COLO668 (cell line): ENCODE results near the gene SEC14L1.
A peak's percentile ranks its signal among the peaks of the same experiment; 100 is the strongest.

Experiments used
- DNase-seq: peaks from one replicate; lab custom pipeline; 2025; ENCODE audit not compliant: unreplicated experiment; lab: John Stamatoyannopoulos, UW

The SEC14L1 gene

DNA sequence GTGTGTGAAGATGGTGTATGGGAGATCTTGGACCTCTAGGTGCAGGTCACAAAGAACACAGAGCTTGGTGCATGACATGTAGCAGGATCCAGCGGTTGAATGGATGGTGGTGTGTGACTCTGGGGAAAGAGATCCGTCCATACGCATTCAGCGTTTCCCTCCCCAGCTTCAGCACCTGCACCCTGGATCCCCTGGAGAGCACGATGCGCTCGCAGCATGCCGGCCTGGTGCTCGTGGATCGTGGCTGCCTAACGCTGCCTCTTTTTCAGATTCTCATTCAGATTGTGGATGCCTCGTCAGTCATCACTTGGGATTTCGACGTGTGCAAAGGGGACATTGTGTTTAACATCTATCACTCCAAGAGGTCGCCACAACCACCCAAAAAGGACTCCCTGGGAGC, 70.9 kb downstream of the SEC14L1 start:
- DNase-seq: no peak

- DNase-seq: no peak
These were observed 71.5 kb downstream of the SEC14L1 start for GRCh38 chr17:77212081-77212832.

- DNase-seq: no peak
These were observed 72.3 kb downstream of the SEC14L1 start for GRCh38 chr17:77212833-77213777.

GRCh38 chr17:77213778-77214132, 73.0 kb downstream of the SEC14L1 start:
- no peak for DNase-seq

DNA sequence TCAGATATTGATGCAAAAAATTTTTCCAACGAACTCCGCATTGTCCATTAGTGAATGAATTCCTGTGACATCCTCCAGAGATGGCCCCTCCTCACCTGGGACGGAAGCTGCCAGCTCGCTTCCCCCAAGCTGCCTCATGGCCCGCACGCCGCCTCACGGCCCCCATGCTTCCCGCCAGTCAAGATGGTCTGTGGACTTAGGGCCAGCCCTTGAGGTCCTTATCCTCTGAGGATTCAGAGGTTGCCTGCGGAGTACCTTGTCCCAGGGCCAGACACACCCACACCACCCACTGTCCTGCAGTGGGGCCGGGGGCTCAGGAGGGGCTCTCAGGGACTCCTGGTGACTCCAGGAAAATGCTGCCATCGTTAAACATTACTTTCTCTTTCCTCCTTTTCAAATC, 73.6 kb downstream of the SEC14L1 start:
- no peak for DNase-seq

DNA sequence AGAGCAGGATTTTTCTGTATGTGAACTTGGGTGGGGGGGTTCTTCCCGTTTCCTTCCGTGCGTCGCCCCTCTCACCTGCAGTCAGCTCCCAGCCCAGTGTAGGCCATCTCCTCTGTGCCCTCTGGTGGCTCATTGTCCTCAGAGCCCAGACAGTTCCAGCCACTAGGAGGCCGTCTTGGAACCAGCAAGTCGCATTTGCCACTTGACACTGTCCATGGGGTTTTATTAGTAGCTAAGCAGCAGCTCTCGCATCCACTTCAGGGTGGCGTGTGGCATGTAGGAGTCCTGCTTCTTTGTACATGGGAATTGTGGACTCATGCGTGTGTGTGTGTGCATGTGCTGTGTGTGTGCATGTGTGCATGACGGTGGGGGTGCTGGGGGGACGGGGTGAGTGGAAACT, 74.0 kb downstream of the SEC14L1 start:
- DNase-seq: peak; percentile 25

GRCh38 chr17:77215281-77215680, 74.5 kb downstream of the SEC14L1 start:
- no peak for DNase-seq

GRCh38 chr17:77216486-77216885, 75.7 kb downstream of the SEC14L1 start:
- DNase-seq: no peak

DNA sequence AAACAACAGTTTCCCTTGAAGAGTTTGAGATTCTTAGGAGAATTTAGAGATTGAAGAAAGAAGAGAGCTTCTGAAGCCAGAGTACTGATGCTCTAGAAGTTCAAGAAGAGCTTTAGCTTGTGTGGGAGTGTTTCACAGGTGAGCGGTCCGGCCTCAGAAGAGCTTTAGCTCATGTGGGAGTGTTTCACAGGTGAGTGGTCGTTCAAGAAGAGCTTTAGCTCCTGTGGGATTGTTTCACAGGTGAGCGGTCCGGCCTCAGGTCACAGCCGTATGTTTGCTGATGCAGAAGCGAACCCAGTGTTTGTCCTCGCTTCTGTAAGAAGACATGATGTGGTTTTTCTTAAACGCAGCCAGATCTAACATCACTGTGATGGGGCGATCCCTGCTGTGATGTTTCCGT, 76.4 kb downstream of the SEC14L1 start:
- no peak for DNase-seq

DNA sequence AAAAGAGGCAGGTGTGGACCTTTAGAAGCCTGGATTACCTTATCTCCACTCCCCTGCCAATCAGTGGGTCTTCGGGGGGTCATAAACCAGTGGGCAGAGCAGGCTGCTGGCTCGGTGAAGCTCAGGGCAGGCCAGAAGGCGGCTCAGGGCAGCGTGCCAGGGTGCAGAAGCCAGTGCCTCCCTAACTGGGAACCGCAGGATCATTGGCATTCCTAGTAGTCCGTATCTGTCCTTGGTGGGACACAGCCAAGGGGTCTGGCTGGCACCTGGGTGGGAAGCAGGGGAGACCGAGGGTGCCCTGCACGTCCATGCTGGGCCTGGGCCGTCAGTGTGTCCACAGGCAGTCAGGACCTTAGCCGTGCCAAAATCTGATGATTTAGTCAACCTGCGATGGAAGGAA, 76.8 kb downstream of the SEC14L1 start:
- DNase-seq: no peak

DNA sequence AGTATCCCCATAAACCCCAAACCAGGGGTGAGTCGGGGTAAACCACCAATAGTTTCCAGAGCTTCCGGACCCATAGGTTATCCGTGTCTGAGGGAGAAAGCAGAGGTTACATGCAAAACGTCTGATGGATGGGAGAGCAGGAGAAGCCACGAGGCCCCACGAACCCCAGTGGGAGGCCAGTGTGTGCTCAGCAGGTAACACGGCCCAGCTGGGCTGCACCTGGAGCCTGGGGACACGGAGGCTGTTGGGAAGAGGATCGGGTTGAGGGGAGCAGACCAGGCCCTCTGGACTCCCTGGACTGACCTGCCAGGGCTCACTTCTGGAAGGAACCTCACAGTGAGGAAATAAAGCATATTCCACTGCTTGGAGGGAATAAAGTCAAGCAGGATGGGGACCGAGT, 78.1 kb downstream of the SEC14L1 start:
- no peak for DNase-seq

DNA sequence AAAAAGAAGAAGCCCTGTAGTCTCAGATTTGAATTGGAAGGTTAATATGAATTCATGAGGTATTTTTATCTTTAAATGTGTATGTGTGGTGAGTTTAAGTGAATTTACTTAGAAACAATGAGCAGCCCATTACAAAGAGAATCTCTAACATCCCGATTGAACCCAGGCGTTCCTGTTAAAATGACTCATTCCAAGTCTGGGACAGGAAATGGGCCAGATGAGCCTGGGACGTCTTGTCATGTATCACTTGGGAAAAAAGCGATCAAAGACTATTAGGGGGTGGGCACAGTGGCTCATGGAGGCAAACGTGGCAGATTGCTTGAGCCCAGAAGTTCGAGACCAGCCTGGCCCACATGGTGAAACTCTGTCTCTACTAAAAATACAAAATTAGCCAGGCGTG, 81.6 kb downstream of the SEC14L1 start:
- no peak for DNase-seq

DNA sequence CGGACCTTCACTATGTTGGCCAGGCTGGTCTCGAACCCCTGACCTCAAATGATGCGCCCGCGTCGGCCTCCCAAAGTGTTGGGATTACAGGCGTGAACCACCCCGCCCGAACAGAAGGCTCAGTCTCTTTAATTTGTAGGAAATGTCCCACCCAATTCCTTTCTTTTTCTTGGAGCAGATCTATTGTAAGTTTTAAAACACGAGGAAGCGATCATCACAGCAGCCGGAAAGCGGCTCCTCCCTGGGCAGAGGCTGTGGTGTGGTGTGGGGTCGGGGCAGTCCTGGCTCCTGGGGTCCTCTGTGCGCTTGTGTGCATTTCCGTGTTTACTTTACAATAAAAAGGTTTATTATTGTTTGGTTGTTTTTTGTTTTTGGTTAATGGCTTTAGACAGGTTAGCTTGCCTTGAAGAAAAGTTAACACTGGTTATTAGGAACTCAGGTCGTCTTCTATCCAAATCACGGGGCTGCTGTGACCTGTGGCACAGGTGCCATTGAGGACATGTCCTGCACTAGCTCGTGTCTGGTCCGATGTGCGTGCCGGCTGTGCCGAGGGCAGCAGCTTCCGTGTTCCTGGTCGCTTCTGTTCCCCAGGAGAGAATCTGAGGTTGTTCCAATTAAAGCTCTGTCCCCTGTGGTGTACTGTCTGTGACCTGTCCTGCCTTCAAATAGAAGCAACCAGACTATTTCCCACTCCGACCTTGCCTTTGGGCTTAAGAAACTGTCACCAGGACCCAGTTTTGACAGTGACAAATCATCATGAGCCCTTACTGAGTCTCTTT, 83.1 kb downstream of the SEC14L1 start:
- DNase-seq: no peak

- no peak for DNase-seq
These were observed 84.5 kb downstream of the SEC14L1 start for GRCh38 chr17:77225265-77225664.

GRCh38 chr17:77227461-77228240, 86.9 kb downstream of the SEC14L1 start:
- no peak for DNase-seq

DNA sequence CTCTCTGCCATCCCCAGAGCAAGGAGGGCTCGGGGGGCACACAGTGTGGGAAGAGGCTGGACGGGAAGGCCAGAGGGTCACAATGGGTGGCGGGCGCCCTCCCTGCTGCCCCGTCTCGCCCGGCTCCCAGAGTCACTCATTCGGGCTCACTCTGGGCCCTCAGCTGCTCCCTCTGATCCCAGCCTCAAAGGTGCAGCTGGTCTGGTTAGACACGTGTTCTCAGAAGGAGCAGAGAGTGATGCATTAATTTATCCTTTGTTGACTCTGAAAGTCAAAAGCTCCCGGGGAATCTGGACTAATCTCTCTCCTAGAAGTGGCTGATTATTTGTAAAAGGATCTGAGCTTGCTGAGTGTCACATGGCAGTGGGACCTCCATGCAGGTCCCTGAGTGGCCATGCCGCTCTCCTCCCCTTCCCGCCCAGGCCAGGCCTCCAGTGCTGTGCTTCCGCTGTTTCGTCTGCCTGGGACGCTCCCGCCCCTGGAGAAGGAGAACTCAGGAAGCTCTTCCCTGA, 87.5 kb downstream of the SEC14L1 start:
- DNase-seq: no peak

- DNase-seq: no peak
These were observed 88.0 kb downstream of the SEC14L1 start for GRCh38 chr17:77228816-77229215.

DNA sequence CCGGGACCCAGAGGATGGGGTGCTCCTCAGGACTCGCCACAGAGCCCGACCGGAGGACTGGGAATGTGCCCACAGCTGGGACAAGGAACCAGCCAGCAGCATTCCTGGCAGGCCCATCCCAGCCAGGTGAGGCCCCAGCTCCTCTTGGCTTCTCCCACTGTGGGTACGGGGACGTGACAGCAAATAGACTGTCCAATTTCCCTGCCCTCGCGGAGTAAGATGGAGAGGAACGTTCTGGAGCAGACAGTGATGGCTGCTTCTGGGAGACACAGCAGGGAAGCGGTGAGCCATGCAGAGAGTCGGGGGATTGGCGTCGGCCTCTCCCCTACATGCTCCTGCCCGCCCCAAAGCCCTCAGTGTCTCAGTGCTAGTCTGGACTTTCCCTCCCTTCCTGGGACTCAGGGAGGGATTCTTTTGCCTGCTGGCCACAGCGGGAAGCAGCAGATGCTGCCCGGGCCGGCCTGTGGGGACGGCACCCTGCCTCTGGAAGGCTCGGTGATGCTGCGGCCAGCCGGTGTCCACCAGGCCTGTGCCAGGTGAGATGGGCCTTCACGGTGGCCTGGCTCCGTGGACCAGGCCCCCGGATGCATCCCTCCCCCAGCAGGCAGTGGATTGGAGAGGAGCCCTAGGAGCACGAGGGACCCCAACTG, 89.1 kb downstream of the SEC14L1 start:
- DNase-seq: no peak

DNA sequence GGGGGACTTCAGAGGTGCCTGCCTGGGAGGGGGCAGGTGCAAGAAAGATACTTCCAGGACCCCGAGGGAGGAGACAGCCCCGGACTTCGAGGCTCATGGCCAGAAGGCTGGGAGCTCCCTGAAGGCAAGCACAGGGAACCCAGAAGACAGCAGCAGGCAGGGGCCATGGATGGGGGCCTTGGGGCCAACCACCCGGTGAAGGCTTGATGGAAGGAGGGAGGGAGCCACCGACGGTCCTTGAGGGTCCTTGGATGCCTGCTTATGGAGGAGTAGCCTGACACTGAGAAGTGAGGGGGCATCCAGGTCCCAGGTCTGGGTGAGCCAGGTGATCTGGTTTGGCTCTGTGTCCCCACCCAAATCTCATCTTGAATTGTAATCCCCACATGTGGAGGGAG, 89.7 kb downstream of the SEC14L1 start:
- DNase-seq: no peak
